GM23338 (cell line): ENCODE results near the gene HEXD.

Source experiments
- EZH2 ChIP-seq: fragments of 200-600 bp; sonication (generic); IDR thresholded peaks from one replicate; pipeline ENCODE4 v1.8.0; 2017; ENCODE audit warnings: antibody characterized with exemption, mild to moderate bottlenecking, low read depth; ENCODE audit not compliant: unreplicated experiment
- EZH2phosphoT487 ChIP-seq: fragments of 200-600 bp; sonication (generic); IDR thresholded peaks from one replicate; pipeline ENCODE4 v1.8.1; 2018; ENCODE audit warnings: antibody characterized with exemption; ENCODE audit not compliant: unreplicated experiment
- JUNB ChIP-seq: IDR thresholded peaks from one replicate; pipeline ENCODE4 v1.6.1; 2016; ENCODE audit warnings: antibody characterized with exemption; ENCODE audit not compliant: unreplicated experiment
- POLR2AphosphoS5 ChIP-seq: IDR thresholded peaks from 2 replicates; pipeline ENCODE4 v1.6.1; 2016; ENCODE audit warnings: antibody characterized with exemption, low read depth
- TF ChIP-seq, protein P1 (sequence below), 2 experiments: fragments of 200-600 bp in 1 of 2; sonication (generic) in 1 of 2; conservative IDR thresholded peaks; 2 replicates each; pipeline versions ENCODE4 v1.5.1 to v1.6.1; 2016 to 2017; ENCODE audit warnings: antibody characterized with exemption in 2 of 2, low read depth in 2 of 2, mild to moderate bottlenecking in 2 of 2, moderate library complexity in 1 of 2
- TF ChIP-seq, protein P2 (sequence below): IDR thresholded peaks from one replicate; pipeline ENCODE4 v1.6.1; 2018; ENCODE audit warnings: antibody characterized with exemption; ENCODE audit not compliant: unreplicated experiment
- TF ChIP-seq, protein P3 (sequence below): IDR thresholded peaks from 2 replicates; pipeline ENCODE4 v1.6.1; 2016; ENCODE audit warnings: antibody characterized with exemption

DNA sequence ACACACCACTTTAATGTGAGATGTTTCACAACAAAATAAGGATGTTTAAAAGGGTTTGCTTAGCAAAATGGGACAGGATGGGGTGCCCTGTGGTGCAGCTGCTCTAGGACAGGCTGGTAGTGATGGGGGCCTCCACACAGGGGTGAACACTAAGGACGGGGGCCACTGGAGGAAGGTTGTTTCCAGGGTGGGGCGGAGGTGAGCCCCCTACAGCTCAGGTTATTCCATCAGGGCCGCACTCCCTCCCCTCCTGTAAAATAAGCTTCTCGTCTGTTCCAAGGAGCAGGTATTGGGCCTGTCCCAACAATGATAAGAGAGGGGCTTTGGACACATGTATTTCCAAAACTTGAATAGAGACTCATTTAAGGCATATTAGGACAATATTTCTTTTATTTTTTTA, 1.9 kb upstream of the HEXD start:
- TF ChIP-seq EZH2 (no peak), POLR2AphosphoS5 (no peak), EZH2phosphoT487 (no peak), JUNB (no peak)
- TF ChIP-seq, protein P1, sequence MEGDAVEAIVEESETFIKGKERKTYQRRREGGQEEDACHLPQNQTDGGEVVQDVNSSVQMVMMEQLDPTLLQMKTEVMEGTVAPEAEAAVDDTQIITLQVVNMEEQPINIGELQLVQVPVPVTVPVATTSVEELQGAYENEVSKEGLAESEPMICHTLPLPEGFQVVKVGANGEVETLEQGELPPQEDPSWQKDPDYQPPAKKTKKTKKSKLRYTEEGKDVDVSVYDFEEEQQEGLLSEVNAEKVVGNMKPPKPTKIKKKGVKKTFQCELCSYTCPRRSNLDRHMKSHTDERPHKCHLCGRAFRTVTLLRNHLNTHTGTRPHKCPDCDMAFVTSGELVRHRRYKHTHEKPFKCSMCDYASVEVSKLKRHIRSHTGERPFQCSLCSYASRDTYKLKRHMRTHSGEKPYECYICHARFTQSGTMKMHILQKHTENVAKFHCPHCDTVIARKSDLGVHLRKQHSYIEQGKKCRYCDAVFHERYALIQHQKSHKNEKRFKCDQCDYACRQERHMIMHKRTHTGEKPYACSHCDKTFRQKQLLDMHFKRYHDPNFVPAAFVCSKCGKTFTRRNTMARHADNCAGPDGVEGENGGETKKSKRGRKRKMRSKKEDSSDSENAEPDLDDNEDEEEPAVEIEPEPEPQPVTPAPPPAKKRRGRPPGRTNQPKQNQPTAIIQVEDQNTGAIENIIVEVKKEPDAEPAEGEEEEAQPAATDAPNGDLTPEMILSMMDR (conservative IDR thresholded peaks at IDR 0.05; ENCODE audit: low read depth in 2 of 2): no peak
- TF ChIP-seq, protein P2, sequence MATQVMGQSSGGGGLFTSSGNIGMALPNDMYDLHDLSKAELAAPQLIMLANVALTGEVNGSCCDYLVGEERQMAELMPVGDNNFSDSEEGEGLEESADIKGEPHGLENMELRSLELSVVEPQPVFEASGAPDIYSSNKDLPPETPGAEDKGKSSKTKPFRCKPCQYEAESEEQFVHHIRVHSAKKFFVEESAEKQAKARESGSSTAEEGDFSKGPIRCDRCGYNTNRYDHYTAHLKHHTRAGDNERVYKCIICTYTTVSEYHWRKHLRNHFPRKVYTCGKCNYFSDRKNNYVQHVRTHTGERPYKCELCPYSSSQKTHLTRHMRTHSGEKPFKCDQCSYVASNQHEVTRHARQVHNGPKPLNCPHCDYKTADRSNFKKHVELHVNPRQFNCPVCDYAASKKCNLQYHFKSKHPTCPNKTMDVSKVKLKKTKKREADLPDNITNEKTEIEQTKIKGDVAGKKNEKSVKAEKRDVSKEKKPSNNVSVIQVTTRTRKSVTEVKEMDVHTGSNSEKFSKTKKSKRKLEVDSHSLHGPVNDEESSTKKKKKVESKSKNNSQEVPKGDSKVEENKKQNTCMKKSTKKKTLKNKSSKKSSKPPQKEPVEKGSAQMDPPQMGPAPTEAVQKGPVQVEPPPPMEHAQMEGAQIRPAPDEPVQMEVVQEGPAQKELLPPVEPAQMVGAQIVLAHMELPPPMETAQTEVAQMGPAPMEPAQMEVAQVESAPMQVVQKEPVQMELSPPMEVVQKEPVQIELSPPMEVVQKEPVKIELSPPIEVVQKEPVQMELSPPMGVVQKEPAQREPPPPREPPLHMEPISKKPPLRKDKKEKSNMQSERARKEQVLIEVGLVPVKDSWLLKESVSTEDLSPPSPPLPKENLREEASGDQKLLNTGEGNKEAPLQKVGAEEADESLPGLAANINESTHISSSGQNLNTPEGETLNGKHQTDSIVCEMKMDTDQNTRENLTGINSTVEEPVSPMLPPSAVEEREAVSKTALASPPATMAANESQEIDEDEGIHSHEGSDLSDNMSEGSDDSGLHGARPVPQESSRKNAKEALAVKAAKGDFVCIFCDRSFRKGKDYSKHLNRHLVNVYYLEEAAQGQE: no peak
- TF ChIP-seq, protein P3, sequence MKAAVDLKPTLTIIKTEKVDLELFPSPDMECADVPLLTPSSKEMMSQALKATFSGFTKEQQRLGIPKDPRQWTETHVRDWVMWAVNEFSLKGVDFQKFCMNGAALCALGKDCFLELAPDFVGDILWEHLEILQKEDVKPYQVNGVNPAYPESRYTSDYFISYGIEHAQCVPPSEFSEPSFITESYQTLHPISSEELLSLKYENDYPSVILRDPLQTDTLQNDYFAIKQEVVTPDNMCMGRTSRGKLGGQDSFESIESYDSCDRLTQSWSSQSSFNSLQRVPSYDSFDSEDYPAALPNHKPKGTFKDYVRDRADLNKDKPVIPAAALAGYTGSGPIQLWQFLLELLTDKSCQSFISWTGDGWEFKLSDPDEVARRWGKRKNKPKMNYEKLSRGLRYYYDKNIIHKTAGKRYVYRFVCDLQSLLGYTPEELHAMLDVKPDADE: no peak
